CD4-positive, alpha-beta T cell (primary cell): ENCODE results near the gene AGXT2. TPM values are rescaled to one million over a fixed set of nuclear protein-coding genes. Genes with fewer than 3 reads are reported as not detected.

Source experiments
- ATAC-seq: fragments of 200-7000 bp; cut with Tn5 transposase; one replicate; pipeline ENCODE4 v1.10.0; 2022; ENCODE audit warnings: mild to moderate bottlenecking; ENCODE audit not compliant: poor library complexity
- CTCF ChIA-PET: fragments of 350-600 bp; sonication (Branson Sonifier 250); formaldehyde crosslinking; loops from one replicate; lab custom pipeline; 2021; ENCODE audit warnings: antibody characterized with exemption, inconsistent platforms; lab: Charles Lee
- POLR2A ChIA-PET: fragments of 350-600 bp; sonication (Branson Sonifier 250); formaldehyde crosslinking; loops from one replicate; lab custom pipeline; 2021; ENCODE audit warnings: antibody characterized with exemption, inconsistent platforms; lab: Charles Lee
- DNase-seq, 14 experiments: peaks; one replicate each; pipeline ENCODE4 v3.0.0-alpha.2; 2013 to 2020; ENCODE audit warnings: mixed read lengths in 2 of 14
- H3K27ac ChIP-seq, 2 donors: one replicate each; pipeline versions ENCODE4 v1.5.1 to v1.7.0; 2013; ENCODE audit warnings: low read length in 2 of 2, low read depth in 1 of 2, mild to moderate bottlenecking in 1 of 2
- H3K27me3 ChIP-seq, 2 experiments: 1 replicate in 1 of 2; 2 replicates in 1 of 2; pipeline versions ENCODE4 v1.6.1 to v1.7.0; 2013; ENCODE audit warnings: low read length in 2 of 2, control low read depth in 1 of 2, mild to moderate bottlenecking in 1 of 2, moderate library complexity in 1 of 2; ENCODE audit not compliant: insufficient read depth in 2 of 2, control insufficient read depth in 1 of 2
- H3K36me3 ChIP-seq: one replicate; pipeline ENCODE4 v1.6.1; 2013; ENCODE audit warnings: low read length, control low read depth; ENCODE audit not compliant: insufficient read depth
- H3K4me1 ChIP-seq: one replicate; pipeline ENCODE4 v1.6.1; 2013; ENCODE audit warnings: low read length, control low read depth; ENCODE audit not compliant: insufficient read depth
- H3K4me3 ChIP-seq: one replicate; pipeline ENCODE4 v1.5.1; 2013; ENCODE audit warnings: mild to moderate bottlenecking, low read length, moderate library complexity
- H3K9me3 ChIP-seq, 2 experiments: 1 replicate in 1 of 2; 2 replicates in 1 of 2; pipeline versions ENCODE4 v1.6.1 to v1.7.0; 2013; ENCODE audit warnings: low read length in 2 of 2, mild to moderate bottlenecking in 2 of 2, control low read depth in 1 of 2, moderate library complexity in 1 of 2; ENCODE audit not compliant: control insufficient read depth in 1 of 2, insufficient read depth in 1 of 2
- H3K27ac Mint-ChIP-seq: one replicate; pipeline ENCODE4 v1.8.0; 2020; ENCODE audit warnings: mixed read lengths
- H3K27me3 Mint-ChIP-seq: one replicate; pipeline ENCODE4 v1.8.0; 2021; ENCODE audit warnings: mixed read lengths
- H3K36me3 Mint-ChIP-seq: one replicate; pipeline ENCODE4 v1.8.0; 2021; ENCODE audit warnings: low read depth, mixed read lengths
- H3K4me1 Mint-ChIP-seq: one replicate; pipeline ENCODE4 v1.8.0; 2021; ENCODE audit warnings: low read depth, mixed read lengths
- H3K4me3 Mint-ChIP-seq: one replicate; pipeline ENCODE4 v1.8.0; 2020; ENCODE audit warnings: mild to moderate bottlenecking, mixed read lengths
- H3K9me3 Mint-ChIP-seq: one replicate; pipeline ENCODE4 v1.8.0; 2020; ENCODE audit warnings: mixed read lengths
- intact Hi-C, 2 experiments: fragments of 100-400 bp; cut with DNase I in 1 of 2; cut with micrococcal nuclease in 1 of 2; formaldehyde crosslinking; loops; one replicate each; pipeline versions ENCODE4 v1.15.1 to v1.9.0; 2023 to 2025; cut with DNase I, micrococcal nuclease
- total RNA-seq, 174 experiments: library from RNA in 2 of 174; stranded (reverse) in 2 of 174; gene quantifications; one replicate each; pipeline ENCODE4 v1.2.3 and lab custom pipeline; 2021 to 2026
- TF ChIP-seq, protein P1 (sequence below): fragments of 200-600 bp; IDR thresholded peaks from one replicate; pipeline ENCODE4 v1.8.0; 2022; ENCODE audit warnings: antibody characterized with exemption, mild to moderate bottlenecking

Gene AGXT2
- total RNA-seq, 2 experiments from 2014 or later = not detected

DNA sequence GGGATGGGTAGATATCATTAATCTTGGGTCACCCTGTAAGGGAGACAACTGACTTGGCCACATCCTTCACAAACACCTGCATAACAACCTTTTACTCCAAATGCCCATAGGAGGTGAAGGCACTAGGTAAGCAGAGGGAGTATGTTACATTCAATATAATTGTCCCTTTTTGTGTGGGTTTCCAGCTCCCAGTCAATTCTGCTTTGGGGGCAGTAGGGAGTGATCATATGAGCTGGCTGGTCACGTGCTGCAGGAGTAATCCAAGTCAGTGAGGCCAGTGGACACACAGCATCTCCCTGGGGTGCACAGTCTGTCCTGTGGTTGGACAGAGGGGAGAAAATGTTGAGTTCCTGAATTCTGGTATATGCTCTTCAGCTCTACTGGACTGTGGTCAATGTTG, 1.2 kb upstream of the AGXT2 start:
- ChIA-PET CTCF (no interaction called here), POLR2A (no interaction called here)
- H3K27me3 Mint-ChIP-seq = peaks cover 52% of the 10 kb centered on the region
- Histone ChIP-seq H3K4me3 (no peak overlapping the region), H3K4me1 (no peaks in the 10 kb centered on the region), H3K27ac (no peak overlapping the region), H3K27me3 (no peaks in the 10 kb centered on the region), H3K36me3 (no peaks in the 10 kb centered on the region), H3K9me3 (no peaks in the 10 kb centered on the region)
- H3K36me3 Mint-ChIP-seq = no peaks in the 10 kb centered on the region
- H3K4me1 Mint-ChIP-seq = no peaks in the 10 kb centered on the region
- no peak overlapping the region for H3K27ac Mint-ChIP-seq
- H3K4me3 Mint-ChIP-seq = no peak overlapping the region
- TF ChIP-seq, protein P1, sequence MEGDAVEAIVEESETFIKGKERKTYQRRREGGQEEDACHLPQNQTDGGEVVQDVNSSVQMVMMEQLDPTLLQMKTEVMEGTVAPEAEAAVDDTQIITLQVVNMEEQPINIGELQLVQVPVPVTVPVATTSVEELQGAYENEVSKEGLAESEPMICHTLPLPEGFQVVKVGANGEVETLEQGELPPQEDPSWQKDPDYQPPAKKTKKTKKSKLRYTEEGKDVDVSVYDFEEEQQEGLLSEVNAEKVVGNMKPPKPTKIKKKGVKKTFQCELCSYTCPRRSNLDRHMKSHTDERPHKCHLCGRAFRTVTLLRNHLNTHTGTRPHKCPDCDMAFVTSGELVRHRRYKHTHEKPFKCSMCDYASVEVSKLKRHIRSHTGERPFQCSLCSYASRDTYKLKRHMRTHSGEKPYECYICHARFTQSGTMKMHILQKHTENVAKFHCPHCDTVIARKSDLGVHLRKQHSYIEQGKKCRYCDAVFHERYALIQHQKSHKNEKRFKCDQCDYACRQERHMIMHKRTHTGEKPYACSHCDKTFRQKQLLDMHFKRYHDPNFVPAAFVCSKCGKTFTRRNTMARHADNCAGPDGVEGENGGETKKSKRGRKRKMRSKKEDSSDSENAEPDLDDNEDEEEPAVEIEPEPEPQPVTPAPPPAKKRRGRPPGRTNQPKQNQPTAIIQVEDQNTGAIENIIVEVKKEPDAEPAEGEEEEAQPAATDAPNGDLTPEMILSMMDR = no peak
- ATAC-seq (no peak), DNase-seq (no peak)
- intact Hi-C loops = no loop called here
- H3K9me3 Mint-ChIP-seq = no peaks in the 10 kb centered on the region

DNA sequence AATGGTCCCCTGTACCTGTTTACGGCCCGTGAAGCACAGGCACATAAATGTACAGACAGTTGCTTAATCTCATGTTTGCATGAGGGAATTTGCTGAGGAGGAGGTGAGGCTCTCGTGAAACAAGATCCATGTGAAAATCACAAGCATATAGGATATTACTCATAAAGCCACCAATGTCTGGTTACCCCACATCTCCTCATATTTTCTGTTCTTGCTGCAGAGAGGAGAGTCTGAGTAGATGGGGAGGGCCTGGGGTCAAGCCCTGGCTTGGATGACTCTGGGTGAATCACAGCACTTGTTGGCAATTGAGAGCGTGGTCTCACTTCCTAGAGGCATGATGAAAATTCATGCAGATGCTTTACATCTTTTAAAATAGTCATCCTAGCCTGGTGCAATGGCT, 975 bp downstream of the AGXT2 start:
- TF ChIP-seq, protein P1 = no peak

DNA sequence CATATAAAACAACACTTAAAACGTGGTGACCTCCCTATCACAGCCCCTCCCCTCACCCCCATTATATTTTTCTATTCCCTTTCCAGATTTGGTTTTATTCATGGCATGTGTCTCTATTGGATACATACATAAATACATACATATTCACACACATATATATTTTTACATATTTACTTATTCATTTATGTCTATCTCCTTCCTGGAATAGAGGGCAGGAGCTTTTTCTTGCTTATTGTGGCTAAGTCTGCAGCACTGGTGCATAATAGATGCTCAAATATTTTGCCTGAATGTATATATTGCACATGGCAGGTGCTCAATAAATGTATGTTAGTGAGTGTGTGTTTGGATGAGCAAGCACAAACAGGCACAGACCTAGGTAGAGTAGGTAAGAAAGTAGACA, 2.5 kb downstream of the AGXT2 start:
- POLR2A ChIA-PET = no interaction called here
- H3K4me1 Mint-ChIP-seq = no peaks in the 10 kb centered on the region
- Histone ChIP-seq H3K9me3 (no peaks in the 10 kb centered on the region), H3K27me3 (peaks cover 0 to 5% of the 10 kb centered on the region in 2 experiments), H3K4me3 (no peak overlapping the region), H3K4me1 (no peaks in the 10 kb centered on the region), H3K36me3 (no peaks in the 10 kb centered on the region), H3K27ac (no peak overlapping the region)
- DNase-seq (no peak), ATAC-seq (no peak)
- intact Hi-C loops = no loop called here
- H3K4me3 Mint-ChIP-seq = no peak overlapping the region
- TF ChIP-seq, protein P1 = no peak
- CTCF ChIA-PET = no interaction called here
- H3K9me3 Mint-ChIP-seq = no peaks in the 10 kb centered on the region
- H3K27ac Mint-ChIP-seq = no peak overlapping the region
- no peaks in the 10 kb centered on the region for H3K36me3 Mint-ChIP-seq
- peaks cover 50% of the 10 kb centered on the region for H3K27me3 Mint-ChIP-seq

More for the DNA sequence above, 975 bp downstream of the AGXT2 start:
- Mint-ChIP-seq H3K9me3 (no peaks in the 10 kb centered on the region), H3K27ac (no peak overlapping the region), H3K27me3 (peaks cover 48% of the 10 kb centered on the region), H3K4me1 (no peaks in the 10 kb centered on the region), H3K4me3 (no peak overlapping the region), H3K36me3 (no peaks in the 10 kb centered on the region)
- ChIA-PET POLR2A (no interaction called here), CTCF (no interaction called here)
- Histone ChIP-seq H3K4me3 (no peak overlapping the region), H3K9me3 (no peaks in the 10 kb centered on the region), H3K36me3 (no peaks in the 10 kb centered on the region), H3K4me1 (no peaks in the 10 kb centered on the region), H3K27me3 (no peaks in the 10 kb centered on the region), H3K27ac (no peak overlapping the region)
- DNase-seq (no peak), ATAC-seq (no peak)
- intact Hi-C loops = no loop called here
